K562 (cell line): ENCODE measurements around the gene GALNS. TPM values are rescaled to one million over a fixed set of nuclear protein-coding genes. Genes with fewer than 3 reads are reported as not detected.

Experiments used
- AFF1 ChIP-seq, 2 experiments: fragments of 450-650 bp; IDR thresholded peaks; 2 replicates each; pipeline ENCODE4 v1.6.1; 2018; ENCODE audit warnings: mild to moderate bottlenecking in 2 of 2, low read depth in 1 of 2; ENCODE audit not compliant: partially characterized antibody in 2 of 2
- GABPA ChIP-seq: fragments of 200-800 bp; sonication (Bioruptor generic); conservative IDR thresholded peaks from 2 replicates; pipeline ENCODE4 v1.6.1; 2016; ENCODE audit warnings: low read depth, missing genetic modification characterization, missing compliant biosample characterization
- GABPB1 ChIP-seq: sonication (generic); formaldehyde crosslinking; IDR thresholded peaks from 2 replicates; pipeline ENCODE4 v1.8.0; 2022; ENCODE audit warnings: mild to moderate bottlenecking, missing genetic modification reagents
- HDAC8 ChIP-seq: fragments of 450-650 bp; IDR thresholded peaks from 2 replicates; pipeline ENCODE4 v1.6.1; 2016; ENCODE audit warnings: mild to moderate bottlenecking, missing genetic modification characterization, moderate library complexity, missing compliant biosample characterization
- RBM17 ChIP-seq: fragments of 200-400 bp; formaldehyde crosslinking; IDR thresholded peaks from 2 replicates; pipeline ENCODE4 v1.6.1; 2017; ENCODE audit warnings: low read depth, mild to moderate bottlenecking, low read length, borderline replicate concordance
- TBL1XR1 ChIP-seq, 2 experiments: IDR thresholded peaks; 2 replicates each; pipeline ENCODE4 v1.6.1; 2012; ENCODE audit warnings: improper control_type of control experiment in 2 of 2, low read length in 2 of 2, mild to moderate bottlenecking in 1 of 2
- TFAM ChIP-seq: fragments of 250-450 bp; sonication (Bioruptor Pico); conservative IDR thresholded peaks from 2 replicates; pipeline ENCODE4 v1.5.0; 2021; ENCODE audit warnings: mild to moderate bottlenecking, moderate library complexity
- ZFP1 ChIP-seq: fragments of 450-650 bp; formaldehyde crosslinking; IDR thresholded peaks from 2 replicates; pipeline ENCODE4 v1.4.0; 2020; ENCODE audit warnings: mild to moderate bottlenecking, mixed read lengths
- ZNF121 ChIP-seq: sonication (generic); formaldehyde crosslinking; conservative IDR thresholded peaks from 2 replicates; pipeline ENCODE4 v1.8.0; 2022; ENCODE audit warnings: missing genetic modification reagents
- polyA plus RNA-seq, 8 experiments: library from polyadenylated mRNA; depleted of rRNA in 4 of 8; stranded (reverse) in 5 of 8; unstranded in 3 of 8; fragments of >200 nt; fragmentation: Nextera tagmentation in 2 of 8; fragmentation: Illumina TruSeq in 1 of 8; extraction: Ambion mirVana in 2 of 8; extraction: Trizol in 1 of 8; gene quantifications; 2 replicates each; pipeline versions ENCODE4 v1.2.1 to v1.2.3, GENCODE V29; 2011 to 2014; ENCODE audit warnings: inconsistent platforms in 1 of 8, missing spikeins in 1 of 8
- total RNA-seq, 7 experiments: library from RNA; depleted of rRNA in 6 of 7; stranded (reverse); fragments of >200 nt in 6 of 7; fragmentation: Illumina TruSeq in 2 of 7; extraction: Trizol in 2 of 7; gene quantifications; 2 replicates each; pipeline versions ENCODE4 v1.2.1 to v1.2.3, GENCODE V29; 2011 to 2021; ENCODE audit warnings: low replicate concordance in 1 of 7
- TF ChIP-seq, protein P1 (sequence below): fragments of 250-450 bp; sonication (Bioruptor Pico); IDR thresholded peaks from 2 replicates; pipeline ENCODE4 v1.8.0; 2022; ENCODE audit warnings: moderate library complexity, mild to moderate bottlenecking, inconsistent platforms
- TF ChIP-seq, protein P2 (sequence below): sonication (generic); formaldehyde crosslinking; IDR thresholded peaks from 2 replicates; pipeline ENCODE4 v1.8.0; 2022; ENCODE audit warnings: missing genetic modification reagents, mild to moderate bottlenecking, borderline replicate concordance
- TF ChIP-seq, protein P3 (sequence below): fragments of 450-650 bp; IDR thresholded peaks from 2 replicates; pipeline ENCODE4 v1.6.1; 2016; ENCODE audit warnings: low read depth, mild to moderate bottlenecking, moderate library complexity

The GALNS gene
- total and polyA plus RNA-seq, 9 of the 15 experiments (the other 6 are each of a cell fraction or from before 2014, with no cell fraction given): 0.38 to 13.2 (median 4.3) TPM

DNA sequence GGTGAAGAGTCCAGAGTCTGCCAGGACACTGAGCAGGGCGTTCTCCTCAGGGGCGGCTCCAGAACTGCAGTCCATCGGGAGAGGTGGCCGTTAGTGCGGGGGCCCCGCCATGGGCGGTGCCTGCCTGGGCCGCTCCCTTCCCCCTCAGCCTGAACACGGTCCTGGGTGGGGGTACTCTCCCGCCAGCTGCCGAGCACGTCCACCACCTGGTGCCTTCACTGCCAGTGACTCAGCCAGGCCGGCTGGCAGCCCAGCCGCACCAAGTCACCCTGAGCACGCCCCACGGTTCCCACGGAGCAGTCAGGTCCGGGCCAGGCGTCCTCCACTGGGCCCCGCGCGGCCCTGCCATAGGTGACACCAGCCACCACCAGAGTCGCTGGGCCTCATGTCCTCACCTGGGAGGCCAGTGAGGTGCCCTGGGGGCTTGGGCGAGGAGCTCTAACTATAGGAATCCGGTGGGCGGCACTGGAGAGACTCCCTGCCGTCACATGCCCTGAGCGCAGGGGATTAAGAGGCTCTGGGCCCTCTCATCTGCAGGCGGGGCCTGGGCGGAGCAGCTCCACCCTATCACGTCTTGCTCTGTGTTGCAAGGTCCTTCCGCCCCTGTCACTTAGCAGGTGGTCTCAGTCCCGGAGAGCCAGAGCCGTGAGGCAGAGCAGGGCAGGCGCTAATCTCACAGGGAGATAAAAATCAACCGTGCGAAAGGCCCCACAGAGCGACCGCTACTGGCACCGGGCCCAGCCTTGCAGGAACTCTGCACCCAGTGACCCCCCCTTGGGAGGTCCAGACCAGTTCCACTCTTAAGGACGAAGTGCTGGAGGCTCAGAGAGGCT is 86.1 kb downstream of the GALNS start (continued):
- TF ChIP-seq, protein P1, sequence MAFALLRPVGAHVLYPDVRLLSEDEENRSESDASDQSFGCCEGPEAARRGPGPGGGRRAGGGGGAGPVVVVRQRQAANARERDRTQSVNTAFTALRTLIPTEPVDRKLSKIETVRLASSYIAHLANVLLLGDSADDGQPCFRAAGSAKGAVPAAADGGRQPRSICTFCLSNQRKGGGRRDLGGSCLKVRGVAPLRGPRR (CRISPR knock-in tag): no peak
- TF ChIP-seq, protein P2, sequence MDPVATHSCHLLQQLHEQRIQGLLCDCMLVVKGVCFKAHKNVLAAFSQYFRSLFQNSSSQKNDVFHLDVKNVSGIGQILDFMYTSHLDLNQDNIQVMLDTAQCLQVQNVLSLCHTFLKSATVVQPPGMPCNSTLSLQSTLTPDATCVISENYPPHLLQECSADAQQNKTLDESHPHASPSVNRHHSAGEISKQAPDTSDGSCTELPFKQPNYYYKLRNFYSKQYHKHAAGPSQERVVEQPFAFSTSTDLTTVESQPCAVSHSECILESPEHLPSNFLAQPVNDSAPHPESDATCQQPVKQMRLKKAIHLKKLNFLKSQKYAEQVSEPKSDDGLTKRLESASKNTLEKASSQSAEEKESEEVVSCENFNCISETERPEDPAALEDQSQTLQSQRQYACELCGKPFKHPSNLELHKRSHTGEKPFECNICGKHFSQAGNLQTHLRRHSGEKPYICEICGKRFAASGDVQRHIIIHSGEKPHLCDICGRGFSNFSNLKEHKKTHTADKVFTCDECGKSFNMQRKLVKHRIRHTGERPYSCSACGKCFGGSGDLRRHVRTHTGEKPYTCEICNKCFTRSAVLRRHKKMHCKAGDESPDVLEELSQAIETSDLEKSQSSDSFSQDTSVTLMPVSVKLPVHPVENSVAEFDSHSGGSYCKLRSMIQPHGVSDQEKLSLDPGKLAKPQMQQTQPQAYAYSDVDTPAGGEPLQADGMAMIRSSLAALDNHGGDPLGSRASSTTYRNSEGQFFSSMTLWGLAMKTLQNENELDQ: no peak
- TF ChIP-seq GABPA: peak; percentile 45
- TF ChIP-seq RBM17: no peak
- TF ChIP-seq GABPB1 (CRISPR knock-in tag): no peak
- TF ChIP-seq TFAM (CRISPR knock-in tag): no peak
- TF ChIP-seq, protein P3, sequence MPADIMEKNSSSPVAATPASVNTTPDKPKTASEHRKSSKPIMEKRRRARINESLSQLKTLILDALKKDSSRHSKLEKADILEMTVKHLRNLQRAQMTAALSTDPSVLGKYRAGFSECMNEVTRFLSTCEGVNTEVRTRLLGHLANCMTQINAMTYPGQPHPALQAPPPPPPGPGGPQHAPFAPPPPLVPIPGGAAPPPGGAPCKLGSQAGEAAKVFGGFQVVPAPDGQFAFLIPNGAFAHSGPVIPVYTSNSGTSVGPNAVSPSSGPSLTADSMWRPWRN: peak; percentile 86
- no peak for TF ChIP-seq ZFP1 (CRISPR knock-in tag)
- TF ChIP-seq ZNF121 (CRISPR knock-in tag): no peak
- TF ChIP-seq TBL1XR1 (IDR thresholded peaks at IDR 0.05; ENCODE audit: low read length in 2 of 2): peak in 1 of 2 experiments; percentile 23; a peak in 1 of 4 replicates
- TF ChIP-seq AFF1 (IDR thresholded peaks at IDR 0.05; ENCODE audit: low read depth in 1 of 2, partially characterized antibody in 2 of 2): peak in 1 of 2 experiments; percentile 73
- 0 out of 2 replicates have a peak, but pooled peaks have one; percentile 55 for TF ChIP-seq HDAC8 (tag)
